NCI-H69 (cell line): ENCODE data around the gene ZNF749.
"Not testable (repeated sequence)": the region's sequence is repeated elsewhere in the genome, so short reads cannot be mapped to it uniquely, and the experiment has no call there.

ENCODE experiments used
- DNase-seq: peaks from one replicate; lab custom pipeline; 2025; lab: John Stamatoyannopoulos, UW

Gene ZNF749

DNA sequence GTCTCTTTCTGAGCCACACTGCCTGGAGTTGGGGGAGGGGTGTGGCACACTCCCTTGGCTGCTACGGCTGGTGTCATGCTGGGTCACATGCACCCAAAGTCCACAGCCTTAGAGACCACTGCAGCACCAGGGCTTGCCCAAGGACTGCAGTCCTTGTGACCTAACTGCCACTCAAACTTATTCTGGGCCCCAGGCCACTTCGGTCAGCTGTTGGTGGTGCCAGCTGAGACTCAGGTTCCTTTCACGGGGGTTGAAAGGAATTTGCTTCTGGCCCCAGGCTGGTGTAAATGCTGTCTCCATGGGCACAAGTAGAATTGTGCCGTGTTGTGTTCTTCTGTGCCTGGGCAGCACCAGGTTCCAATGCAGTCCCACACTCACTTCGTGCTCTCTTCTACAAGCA is 31.4 kb downstream of the ZNF749 start:
- DNase-seq, result no peak

GRCh38 chr19:57473646-57474045 is 38.5 kb downstream of the ZNF749 start:
- no peak for DNase-seq

GRCh38 chr19:57477191-57478008 is 42.3 kb downstream of the ZNF749 start, which contains the start of gene ZNF772:
Gene ZNF772, minus strand, starts transcription at chr19:57477566. Its CDS starts 257 bp downstream, at chr19:57477309.
- DNase-seq, result peak; percentile 95

DNA sequence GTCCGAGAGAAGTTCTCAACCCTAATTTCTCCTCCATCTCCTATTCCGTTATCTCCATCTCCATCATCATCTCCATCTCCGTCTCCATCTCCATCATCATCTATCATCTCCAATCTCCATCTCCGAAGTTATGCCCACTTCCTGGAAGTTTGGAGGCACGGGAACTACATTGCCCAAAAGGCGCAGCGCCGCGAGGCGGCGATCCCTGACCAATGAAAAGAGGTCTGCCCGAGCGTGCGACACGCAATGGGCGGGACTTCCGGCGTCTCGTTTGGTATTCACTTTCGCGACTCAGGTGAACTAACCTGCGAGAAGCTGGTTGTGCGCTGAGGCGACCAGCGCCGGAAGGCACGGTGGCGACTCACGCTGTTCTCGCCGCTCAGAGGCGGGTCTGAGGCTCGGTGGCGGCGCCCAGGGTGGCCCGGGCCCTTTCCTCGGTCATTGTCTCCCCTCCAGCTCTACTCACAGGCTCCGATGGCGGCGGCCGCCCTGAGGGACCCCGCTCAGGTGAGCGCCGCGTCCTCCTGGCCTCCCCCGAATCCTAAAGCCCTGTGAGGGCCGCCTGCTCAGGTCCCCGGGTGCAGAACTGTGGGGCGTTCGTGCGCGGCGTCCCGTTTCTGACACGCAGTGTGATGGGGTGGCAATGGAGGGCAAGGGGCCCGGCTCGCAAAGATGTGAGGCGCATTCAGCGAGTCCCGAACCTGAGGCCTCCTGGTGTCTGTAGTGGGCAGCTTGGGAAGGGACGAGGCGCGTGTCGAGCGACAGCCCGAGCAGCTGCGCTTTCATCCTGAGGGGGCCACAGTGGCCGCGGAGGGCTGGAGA is 52.6 kb downstream of the ZNF749 start, which contains the start of gene ZNF419:
Gene ZNF419 (plus strand): TSS at position 274 of the 822 bp plus-strand sequence. CDS start 201 bp downstream, at position 475.
- DNase-seq, result peak; percentile 97

DNA sequence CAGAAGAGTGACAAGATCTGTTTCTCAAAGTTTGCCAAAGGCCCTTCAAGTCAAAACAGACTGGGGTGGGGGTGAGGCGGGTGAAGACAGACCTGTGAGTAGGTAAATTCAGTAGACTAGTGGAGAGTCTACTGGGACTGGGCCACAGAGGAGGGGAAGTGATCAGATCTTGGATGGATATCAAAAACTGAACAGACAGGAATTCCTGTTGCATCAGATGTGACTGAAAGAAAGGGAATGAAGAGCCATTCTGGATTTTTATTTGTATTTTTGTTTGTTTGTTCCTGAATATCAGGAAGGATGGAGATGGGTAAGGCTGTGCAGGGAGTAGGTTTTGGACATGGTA is 53.1 kb downstream of the ZNF749 start:
- DNase-seq, result not testable (repeated sequence)
